ENCODE results near the gene BMP2K.

DNA sequence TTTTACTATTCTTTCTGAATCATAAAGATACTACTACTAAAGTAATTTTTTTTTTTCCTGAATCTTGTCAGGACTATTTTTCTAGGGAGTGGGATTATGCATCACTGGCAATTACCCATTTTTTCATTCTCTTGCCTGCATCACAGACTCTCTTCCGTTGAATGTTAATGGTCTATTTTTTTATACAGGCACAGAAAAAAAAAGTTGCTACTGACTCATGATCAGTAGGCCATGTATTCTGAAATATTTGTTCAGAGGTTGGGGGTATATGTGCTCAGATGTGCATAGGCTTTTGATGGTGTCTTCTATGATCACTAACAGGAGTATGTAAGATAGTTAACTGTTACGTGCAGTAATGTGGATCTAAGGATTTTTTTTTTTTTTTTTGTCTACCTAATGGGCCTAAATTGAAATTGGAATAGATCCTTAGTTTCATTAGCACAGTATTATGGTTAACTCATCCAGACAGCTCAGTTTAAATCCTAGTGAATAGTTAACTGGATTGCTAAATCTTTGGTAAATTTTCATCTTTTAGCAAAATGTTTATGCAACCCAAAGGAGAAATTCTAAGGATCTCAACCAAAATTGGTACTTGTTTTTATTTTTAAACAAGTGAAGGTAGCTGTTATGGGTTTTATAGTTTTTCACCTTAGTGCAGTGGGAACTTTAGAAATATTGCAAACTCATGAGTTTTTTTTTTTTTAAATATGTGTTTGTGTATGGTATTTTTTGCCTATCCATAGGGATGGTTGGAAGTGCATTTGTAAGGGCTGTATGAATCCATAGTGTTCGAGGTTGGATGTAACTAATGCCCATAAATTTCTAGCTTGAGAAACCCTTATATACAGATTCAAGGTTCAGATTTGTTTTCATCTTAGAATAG, 12.1 kb downstream of the BMP2K start:
- TF ChIP-seq, protein P1, sequence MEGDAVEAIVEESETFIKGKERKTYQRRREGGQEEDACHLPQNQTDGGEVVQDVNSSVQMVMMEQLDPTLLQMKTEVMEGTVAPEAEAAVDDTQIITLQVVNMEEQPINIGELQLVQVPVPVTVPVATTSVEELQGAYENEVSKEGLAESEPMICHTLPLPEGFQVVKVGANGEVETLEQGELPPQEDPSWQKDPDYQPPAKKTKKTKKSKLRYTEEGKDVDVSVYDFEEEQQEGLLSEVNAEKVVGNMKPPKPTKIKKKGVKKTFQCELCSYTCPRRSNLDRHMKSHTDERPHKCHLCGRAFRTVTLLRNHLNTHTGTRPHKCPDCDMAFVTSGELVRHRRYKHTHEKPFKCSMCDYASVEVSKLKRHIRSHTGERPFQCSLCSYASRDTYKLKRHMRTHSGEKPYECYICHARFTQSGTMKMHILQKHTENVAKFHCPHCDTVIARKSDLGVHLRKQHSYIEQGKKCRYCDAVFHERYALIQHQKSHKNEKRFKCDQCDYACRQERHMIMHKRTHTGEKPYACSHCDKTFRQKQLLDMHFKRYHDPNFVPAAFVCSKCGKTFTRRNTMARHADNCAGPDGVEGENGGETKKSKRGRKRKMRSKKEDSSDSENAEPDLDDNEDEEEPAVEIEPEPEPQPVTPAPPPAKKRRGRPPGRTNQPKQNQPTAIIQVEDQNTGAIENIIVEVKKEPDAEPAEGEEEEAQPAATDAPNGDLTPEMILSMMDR (IDR thresholded peaks at IDR 0.05): no peak
- no peak for TF ChIP-seq POLR2A (IDR thresholded peaks at IDR 0.05)
